Prostate gland (tissue), 2 donors: ENCODE data around the gene RASSF1.

Source experiments
- CTCF ChIP-seq, 4 experiments: fragments of 200-600 bp in 2 of 4; fragments of 450-650 bp in 2 of 4; sonication (generic) in 2 of 4; IDR thresholded peaks; 1 replicate in 3 of 4; 2 replicates in 1 of 4; pipeline ENCODE4 v1.5.1; 2016 to 2019; ENCODE audit warnings: antibody characterized with exemption in 4 of 4, mild to moderate bottlenecking in 2 of 4, moderate library complexity in 2 of 4
- POLR2A ChIP-seq: fragments of 450-650 bp; IDR thresholded peaks from one replicate; pipeline ENCODE4 v1.6.1; 2016; ENCODE audit warnings: antibody characterized with exemption, mild to moderate bottlenecking
- POLR2AphosphoS5 ChIP-seq: sonication (generic); formaldehyde crosslinking; IDR thresholded peaks from one replicate; pipeline ENCODE4 v1.6.1; 2017; ENCODE audit warnings: antibody characterized with exemption

- TF ChIP-seq CTCF (IDR thresholded peaks at IDR 0.05) (no peak), POLR2A (no peak), POLR2AphosphoS5 (no peak)
These were observed 25.8 kb downstream of the RASSF1 start for GRCh38 chr3:50314816-50315215.
